Measurements from ENCODE around the gene LYZL6.

LYZL6 gene

DNA sequence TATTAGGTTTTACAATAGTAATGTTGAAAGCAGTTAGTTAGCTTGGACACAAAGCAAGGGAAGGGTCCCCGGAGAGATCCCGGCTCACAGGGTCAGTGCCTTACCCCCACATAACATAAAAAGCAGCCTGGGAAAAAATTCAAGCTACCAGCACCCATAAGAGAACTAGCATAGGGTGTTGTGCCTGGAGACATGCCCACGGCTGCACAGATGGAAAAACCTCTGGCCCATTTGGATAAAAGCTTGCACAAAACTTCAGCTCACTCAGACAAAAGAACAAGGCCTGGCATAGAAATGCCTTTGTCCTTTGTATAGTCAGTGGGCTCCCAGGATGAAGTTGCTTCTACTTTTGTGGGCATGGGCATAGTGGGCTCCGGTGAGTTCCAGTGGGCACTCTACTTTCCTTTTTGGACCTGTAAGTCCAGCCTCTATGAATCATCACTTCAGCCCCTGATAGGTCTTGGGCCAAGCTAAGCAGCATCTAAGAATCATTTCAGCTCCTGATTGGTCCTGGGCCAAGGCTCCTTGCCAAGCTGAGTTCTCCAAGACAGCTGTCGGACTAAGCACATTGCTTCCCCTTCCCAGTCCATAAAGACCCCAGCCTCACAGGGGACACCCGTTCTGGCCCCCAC is 11.6 kb downstream of the LYZL6 start:
- no peak overlapping the region for H3K4me3 ChIP-seq (ENCODE audit: low read depth, low read length)
- TF ChIP-seq, protein P1, sequence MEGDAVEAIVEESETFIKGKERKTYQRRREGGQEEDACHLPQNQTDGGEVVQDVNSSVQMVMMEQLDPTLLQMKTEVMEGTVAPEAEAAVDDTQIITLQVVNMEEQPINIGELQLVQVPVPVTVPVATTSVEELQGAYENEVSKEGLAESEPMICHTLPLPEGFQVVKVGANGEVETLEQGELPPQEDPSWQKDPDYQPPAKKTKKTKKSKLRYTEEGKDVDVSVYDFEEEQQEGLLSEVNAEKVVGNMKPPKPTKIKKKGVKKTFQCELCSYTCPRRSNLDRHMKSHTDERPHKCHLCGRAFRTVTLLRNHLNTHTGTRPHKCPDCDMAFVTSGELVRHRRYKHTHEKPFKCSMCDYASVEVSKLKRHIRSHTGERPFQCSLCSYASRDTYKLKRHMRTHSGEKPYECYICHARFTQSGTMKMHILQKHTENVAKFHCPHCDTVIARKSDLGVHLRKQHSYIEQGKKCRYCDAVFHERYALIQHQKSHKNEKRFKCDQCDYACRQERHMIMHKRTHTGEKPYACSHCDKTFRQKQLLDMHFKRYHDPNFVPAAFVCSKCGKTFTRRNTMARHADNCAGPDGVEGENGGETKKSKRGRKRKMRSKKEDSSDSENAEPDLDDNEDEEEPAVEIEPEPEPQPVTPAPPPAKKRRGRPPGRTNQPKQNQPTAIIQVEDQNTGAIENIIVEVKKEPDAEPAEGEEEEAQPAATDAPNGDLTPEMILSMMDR (IDR thresholded peaks at IDR 0.05; ENCODE audit: borderline replicate concordance, insufficient read depth, low read depth, low read length), result no peak

DNA sequence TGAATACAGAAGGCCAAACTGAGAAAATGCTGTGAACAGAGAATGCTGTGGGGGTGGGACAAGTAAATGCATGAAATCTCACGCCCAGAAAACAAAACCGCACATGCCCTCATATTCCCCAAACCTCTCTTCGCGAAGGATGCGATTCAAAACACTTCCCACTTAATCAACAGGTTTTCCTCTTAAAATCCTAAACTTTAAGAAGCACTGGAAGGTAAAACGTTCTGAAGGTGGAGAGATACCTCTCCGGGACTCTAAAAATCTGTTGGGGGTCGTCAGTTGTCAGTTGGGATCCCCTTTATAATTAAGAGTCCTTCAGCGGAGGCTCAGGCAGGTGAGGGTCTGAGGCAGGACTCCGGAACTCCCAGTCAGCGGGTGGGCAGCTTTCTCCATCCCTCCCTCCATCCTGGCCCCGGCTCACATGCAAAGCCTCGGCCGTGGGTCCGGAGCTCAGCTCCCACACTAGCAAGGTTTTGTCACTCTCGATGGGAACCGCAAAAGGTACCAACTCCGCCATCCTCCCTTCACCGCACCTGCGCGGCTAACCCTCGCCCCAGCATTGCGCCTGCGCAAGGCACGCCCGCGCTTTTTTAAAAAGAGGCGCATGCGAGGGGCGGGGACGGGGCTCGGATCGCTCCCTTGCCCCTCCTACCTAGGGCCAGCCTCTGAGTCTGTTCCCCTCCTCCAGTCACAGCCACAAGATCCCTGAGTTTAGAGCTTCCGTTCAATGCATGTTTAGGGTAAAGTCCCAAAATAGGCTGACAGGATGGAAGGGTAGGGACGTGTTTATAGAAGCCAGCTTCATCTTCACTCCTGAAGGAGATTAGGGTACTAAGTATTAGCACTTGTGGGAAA is 13.1 kb downstream of the LYZL6 start, which contains the start of gene RDM1:
TSS of gene RDM1 (minus strand) at position 563 of the 855 bp plus-strand sequence. CDS start at position 517, 46 bp downstream.
- TF ChIP-seq, protein P1 (IDR thresholded peaks at IDR 0.05; ENCODE audit: borderline replicate concordance, insufficient read depth, low read depth, low read length), result no peak
- H3K4me3 ChIP-seq (ENCODE audit: low read depth, low read length), result peak within 1 kb of the TSS; percentile 80

DNA sequence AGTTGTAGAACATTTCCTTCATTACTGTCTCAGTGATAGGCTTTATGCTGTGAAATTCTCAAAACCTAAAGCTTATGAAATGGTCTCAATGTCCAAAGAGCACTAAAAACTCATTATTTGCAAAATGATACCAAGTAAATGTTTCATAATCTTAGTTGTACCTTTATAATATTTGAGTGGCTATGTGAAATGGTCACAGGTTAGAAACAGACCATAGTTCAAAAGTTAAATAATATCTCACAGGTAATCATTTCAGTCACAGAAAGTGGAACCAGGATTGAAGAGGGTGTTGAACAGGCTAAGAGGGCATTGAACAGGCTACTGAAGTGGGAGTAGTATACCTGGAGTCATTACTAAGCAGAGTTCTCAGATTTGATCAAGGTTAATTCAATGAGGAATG is 15.8 kb downstream of the LYZL6 start:
- TF ChIP-seq, protein P1 (IDR thresholded peaks at IDR 0.05; ENCODE audit: borderline replicate concordance, insufficient read depth, low read depth, low read length), result no peak
- H3K4me3 ChIP-seq (ENCODE audit: low read depth, low read length), result no peak overlapping the region

DNA sequence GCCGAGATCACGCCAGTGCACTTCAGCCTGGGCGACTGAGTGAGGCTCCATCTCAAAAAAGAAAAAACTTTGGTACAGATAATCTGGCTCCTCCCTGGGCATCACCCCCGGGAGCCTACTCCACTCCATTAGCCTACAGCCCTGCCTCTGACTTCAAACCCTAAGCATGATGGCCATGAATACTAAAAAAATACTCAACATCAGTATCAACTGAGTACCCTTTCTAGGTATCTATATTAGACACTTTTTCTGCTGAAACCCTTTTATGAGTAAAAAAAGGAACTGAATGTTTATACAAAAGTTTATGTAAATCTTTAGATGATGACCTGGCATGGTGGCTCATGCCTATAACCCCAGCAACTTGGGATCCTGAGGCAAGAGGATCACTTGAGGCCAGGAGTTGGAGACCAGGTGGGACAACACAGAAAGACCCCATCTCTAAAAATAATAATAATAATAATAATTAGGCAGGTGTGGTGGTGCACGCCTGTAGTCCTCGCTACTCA is 19.9 kb downstream of the LYZL6 start:
- H3K4me3 ChIP-seq (ENCODE audit: low read depth, low read length), result no peak overlapping the region
- TF ChIP-seq, protein P1 (IDR thresholded peaks at IDR 0.05; ENCODE audit: borderline replicate concordance, insufficient read depth, low read depth, low read length), result no peak

GRCh38 chr17:35920229-35920628 is 23.3 kb downstream of the LYZL6 start:
- TF ChIP-seq, protein P1 (IDR thresholded peaks at IDR 0.05; ENCODE audit: borderline replicate concordance, insufficient read depth, low read depth, low read length), result no peak
- H3K4me3 ChIP-seq (ENCODE audit: low read depth, low read length), result no peak overlapping the region

- TF ChIP-seq, protein P1 (IDR thresholded peaks at IDR 0.05; ENCODE audit: borderline replicate concordance, insufficient read depth, low read depth, low read length), result no peak
- no peak overlapping the region for H3K4me3 ChIP-seq (ENCODE audit: low read depth, low read length)
Observed at GRCh38 chr17:35918665-35919064, 24.8 kb downstream of the LYZL6 start.
